ENCODE data around the gene PTGS1.

PTGS1 gene

DNA sequence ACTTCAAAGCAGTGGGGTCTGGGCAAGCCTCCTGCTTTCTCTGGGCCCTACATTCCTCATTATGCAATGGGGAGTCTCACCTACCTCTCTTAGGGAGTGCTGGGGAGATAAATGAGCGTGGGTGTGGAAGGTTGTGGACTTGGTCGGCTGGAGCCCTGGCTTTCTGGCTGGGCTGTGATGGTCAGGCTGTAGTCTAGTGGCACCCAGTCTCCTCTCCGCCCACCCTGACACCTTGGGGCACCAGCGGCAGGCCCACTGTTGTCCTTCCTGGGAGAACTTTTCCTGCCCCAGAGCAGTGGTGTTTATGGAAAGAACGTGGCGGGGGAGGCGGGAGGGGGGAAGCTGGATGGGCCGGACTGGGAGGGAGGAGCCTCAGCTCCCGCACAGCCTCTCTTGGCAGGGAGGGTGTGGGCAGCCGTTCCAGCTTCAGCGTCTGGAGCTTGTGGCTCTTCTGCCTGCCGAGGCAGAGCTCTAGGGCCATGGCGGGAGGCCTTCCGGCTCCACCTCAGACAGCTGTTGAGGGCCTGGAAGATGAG, 4.1 kb downstream of the PTGS1 start:
- no peak for DNase-seq (ENCODE audit: low read depth)
- TF ChIP-seq, protein P1, sequence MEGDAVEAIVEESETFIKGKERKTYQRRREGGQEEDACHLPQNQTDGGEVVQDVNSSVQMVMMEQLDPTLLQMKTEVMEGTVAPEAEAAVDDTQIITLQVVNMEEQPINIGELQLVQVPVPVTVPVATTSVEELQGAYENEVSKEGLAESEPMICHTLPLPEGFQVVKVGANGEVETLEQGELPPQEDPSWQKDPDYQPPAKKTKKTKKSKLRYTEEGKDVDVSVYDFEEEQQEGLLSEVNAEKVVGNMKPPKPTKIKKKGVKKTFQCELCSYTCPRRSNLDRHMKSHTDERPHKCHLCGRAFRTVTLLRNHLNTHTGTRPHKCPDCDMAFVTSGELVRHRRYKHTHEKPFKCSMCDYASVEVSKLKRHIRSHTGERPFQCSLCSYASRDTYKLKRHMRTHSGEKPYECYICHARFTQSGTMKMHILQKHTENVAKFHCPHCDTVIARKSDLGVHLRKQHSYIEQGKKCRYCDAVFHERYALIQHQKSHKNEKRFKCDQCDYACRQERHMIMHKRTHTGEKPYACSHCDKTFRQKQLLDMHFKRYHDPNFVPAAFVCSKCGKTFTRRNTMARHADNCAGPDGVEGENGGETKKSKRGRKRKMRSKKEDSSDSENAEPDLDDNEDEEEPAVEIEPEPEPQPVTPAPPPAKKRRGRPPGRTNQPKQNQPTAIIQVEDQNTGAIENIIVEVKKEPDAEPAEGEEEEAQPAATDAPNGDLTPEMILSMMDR (IDR thresholded peaks at IDR 0.05; ENCODE audit: insufficient read depth, low read depth, low read length, missing control alignments), result no peak
- H3K4me3 ChIP-seq (ENCODE audit: low read depth, low read length), result no peak overlapping the region

DNA sequence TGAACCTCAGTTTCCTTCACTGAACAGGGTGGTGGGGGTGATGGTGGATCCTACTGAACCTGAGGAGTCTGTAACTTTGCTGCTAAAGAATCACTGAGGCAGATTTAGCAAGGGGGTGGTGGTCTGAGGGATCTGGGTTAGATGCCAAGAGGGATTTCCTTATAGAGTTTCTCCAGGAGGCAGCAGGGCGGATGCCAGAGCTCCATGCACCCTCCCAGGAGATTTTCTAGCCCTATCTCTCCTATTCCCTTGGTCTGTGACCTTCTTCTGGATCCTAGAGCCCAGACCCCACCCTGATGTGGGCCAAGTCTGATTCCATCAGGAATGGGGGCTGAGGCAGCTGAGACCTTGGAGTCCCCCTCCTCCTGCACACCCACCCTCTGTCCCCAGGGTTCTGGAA, 6.0 kb downstream of the PTGS1 start:
- no peak for DNase-seq (ENCODE audit: low read depth)
- H3K4me3 ChIP-seq (ENCODE audit: low read depth, low read length), result no peak overlapping the region
- TF ChIP-seq, protein P1 (IDR thresholded peaks at IDR 0.05; ENCODE audit: insufficient read depth, low read depth, low read length, missing control alignments), result no peak

DNA sequence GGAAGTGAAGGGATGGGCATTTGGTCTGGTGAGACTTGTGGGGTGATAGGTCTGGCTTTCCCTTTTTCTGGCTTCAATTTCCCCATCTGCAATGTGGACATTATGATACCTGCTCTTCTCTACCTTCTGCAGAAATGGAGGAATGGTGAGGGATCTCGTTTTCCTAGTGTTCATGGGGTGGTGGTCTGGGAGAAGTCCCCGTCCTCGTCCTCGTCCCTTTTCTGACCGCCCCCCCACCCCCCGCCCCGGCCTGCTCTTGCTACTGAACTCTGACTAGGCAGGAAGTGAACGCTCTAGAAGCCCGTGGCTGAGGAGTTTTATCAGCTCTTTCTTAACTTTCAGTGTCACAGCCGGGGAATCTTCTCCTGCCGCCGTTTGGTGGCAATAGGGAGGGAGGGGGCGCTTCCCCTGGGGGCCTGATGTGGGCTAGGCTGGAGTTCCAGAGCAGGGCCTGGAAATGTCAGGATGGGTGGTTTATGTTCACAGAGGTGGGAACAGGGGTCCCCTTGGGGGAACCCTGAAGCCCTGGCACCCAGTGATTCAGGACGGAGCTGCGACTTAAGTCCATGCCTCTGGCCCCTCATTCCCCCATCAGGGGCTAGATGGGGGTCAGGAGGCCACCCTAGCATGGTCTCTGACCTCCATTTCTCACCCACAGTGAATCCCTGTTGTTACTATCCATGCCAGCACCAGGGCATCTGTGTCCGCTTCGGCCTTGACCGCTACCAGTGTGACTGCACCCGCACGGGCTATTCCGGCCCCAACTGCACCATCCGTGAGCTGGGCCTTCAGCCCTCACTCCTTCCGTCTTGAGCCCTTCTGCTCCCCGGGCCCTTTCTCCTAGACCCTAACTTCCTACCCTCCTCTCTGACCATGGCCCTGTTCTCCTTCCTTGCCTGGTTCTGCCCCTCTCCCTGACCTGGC, 6.7 kb downstream of the PTGS1 start:
- DNase-seq (ENCODE audit: low read depth), result no peak
- TF ChIP-seq, protein P1 (IDR thresholded peaks at IDR 0.05; ENCODE audit: insufficient read depth, low read depth, low read length, missing control alignments), result no peak
- H3K4me3 ChIP-seq (ENCODE audit: low read depth, low read length), result no peak overlapping the region

DNA sequence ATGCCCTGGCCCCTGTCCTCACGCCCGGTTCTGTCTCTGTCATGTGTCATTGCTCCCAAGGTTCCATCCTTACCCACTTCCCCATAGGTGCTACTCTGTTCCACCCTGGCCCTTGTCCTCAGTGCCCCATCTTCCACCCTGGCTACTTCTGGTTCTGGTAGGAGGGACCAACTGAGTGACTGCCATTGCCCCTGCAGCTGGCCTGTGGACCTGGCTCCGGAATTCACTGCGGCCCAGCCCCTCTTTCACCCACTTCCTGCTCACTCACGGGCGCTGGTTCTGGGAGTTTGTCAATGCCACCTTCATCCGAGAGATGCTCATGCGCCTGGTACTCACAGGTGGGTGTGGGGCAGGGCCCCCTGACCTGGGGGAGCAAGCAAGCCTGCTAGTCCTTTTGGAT, 7.4 kb downstream of the PTGS1 start:
- TF ChIP-seq, protein P1 (IDR thresholded peaks at IDR 0.05; ENCODE audit: insufficient read depth, low read depth, low read length, missing control alignments), result no peak

DNA sequence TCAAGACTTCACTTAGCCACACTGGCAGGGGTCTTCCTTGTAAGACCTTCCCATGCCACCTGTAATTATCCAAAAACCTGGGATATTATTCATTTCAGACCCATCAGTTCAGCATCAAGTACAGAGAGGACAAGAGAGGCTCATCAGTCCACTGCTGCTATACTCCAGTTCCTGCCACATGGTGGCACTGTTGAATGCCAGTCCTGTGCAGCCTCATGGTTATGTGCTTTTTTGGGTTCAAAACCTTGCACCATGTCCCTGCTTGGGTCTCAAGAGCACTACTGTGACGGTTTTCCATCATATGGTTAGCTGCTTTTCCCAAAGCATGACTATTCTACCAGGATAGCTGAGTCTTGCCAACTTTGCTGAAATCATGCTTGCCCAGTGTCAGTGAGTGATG, 8.5 kb downstream of the PTGS1 start:
- DNase-seq (ENCODE audit: low read depth), result no peak
- TF ChIP-seq, protein P1 (IDR thresholded peaks at IDR 0.05; ENCODE audit: insufficient read depth, low read depth, low read length, missing control alignments), result peak; percentile 16

More for the DNA sequence above, 7.4 kb downstream of the PTGS1 start:
- H3K4me3 ChIP-seq (ENCODE audit: low read depth, low read length), result no peak overlapping the region
- no peak for DNase-seq (ENCODE audit: low read depth)

DNA sequence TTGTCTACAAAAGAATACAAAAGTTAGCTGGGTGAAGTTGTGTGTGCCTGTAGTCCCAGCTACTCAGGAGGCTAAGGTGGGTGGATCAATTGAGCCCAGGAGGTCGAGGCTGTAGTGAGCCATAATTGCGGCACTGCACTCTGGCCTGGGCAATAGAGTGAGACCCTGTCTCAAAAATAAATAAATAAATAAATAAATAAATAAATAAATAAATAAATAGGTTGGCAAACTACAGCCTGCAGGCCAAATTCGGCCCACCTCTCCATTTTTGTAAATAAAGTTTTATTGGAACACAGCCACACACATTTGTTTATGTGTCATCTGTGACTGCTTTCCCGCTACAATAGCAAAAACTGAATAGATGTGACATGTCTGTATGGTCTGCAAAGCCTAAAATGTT, 9.5 kb downstream of the PTGS1 start:
- TF ChIP-seq, protein P1 (IDR thresholded peaks at IDR 0.05; ENCODE audit: insufficient read depth, low read depth, low read length, missing control alignments), result no peak
- DNase-seq (ENCODE audit: low read depth), result no peak
- H3K4me3 ChIP-seq (ENCODE audit: low read depth, low read length), result no peak overlapping the region

More for the DNA sequence above, 8.5 kb downstream of the PTGS1 start:
- H3K4me3 ChIP-seq (ENCODE audit: low read depth, low read length), result no peak overlapping the region
